ENCODE results near the gene ABHD8. TPM values are rescaled to one million over a fixed set of nuclear protein-coding genes. Genes with fewer than 3 reads are reported as not detected.

The ABHD8 gene
- total and polyA plus RNA-seq, 2 experiments from 2014 or later: 8.7 to 19.1 TPM

GRCh38 chr19:17285415-17286135 lies 17.6 kb downstream of the ABHD8 start:
- H4K20me1 ChIP-seq (ENCODE audit: insufficient read depth): no peaks in the 10 kb centered on the region
- H3K9me3 ChIP-seq (ENCODE audit: low read depth): no peaks in the 10 kb centered on the region
- no peaks in the 10 kb centered on the region for H3K36me3 ChIP-seq (ENCODE audit: low read depth)
- H3F3A ChIP-seq (ENCODE audit: insufficient read depth): 0 out of 2 replicates have a peak, but pooled peaks cover 5% of the 10 kb centered on the region
- H3K9me2 ChIP-seq (ENCODE audit: insufficient read depth): no peaks in the 10 kb centered on the region
- H3K4me3 ChIP-seq: no peak overlapping the region
- no peak overlapping the region for H3K27ac ChIP-seq
- in situ Hi-C loops (cut with MboI): no loop called here
- TF ChIP-seq EZH2 (IDR thresholded peaks at IDR 0.05; ENCODE audit: insufficient read depth, poor library complexity, severe bottlenecking): no peak
- no peaks in the 10 kb centered on the region for H3K79me2 ChIP-seq (ENCODE audit: insufficient read depth)
- 83 to 87% methylated on average over 18 of the region's 18 CpGs for WGBS, 2 experiments (ENCODE audit: low coverage in 1 of 2, low lambda C conversion rate in 2 of 2, missing lambda C conversion rate in 2 of 2)
- H3K4me2 ChIP-seq (ENCODE audit: unreplicated experiment): no peak overlapping the region
- no peak overlapping the region for H3K9ac ChIP-seq
- H3K27me3 ChIP-seq (replicated peaks; ENCODE audit: insufficient read depth): no peaks in the 10 kb centered on the region
- H2AFZ ChIP-seq: no peak overlapping the region
- DNase-seq: no peak
- no peaks in the 10 kb centered on the region for H3K4me1 ChIP-seq (ENCODE audit: insufficient read depth)

- Histone ChIP-seq H3K4me1 (ENCODE audit: insufficient read depth) (no peaks in the 10 kb centered on the region), H3K4me2 (ENCODE audit: unreplicated experiment) (no peak overlapping the region), H4K20me1 (ENCODE audit: insufficient read depth) (no peaks in the 10 kb centered on the region), H3F3A (ENCODE audit: insufficient read depth) (0 out of 2 replicates have a peak, but pooled peaks cover 12% of the 10 kb centered on the region), H3K9me3 (ENCODE audit: low read depth) (no peaks in the 10 kb centered on the region), H3K36me3 (ENCODE audit: low read depth) (no peaks in the 10 kb centered on the region), H2AFZ (no peak overlapping the region), H3K9ac (no peak overlapping the region), H3K27me3 (replicated peaks; ENCODE audit: insufficient read depth) (no peaks in the 10 kb centered on the region), H3K9me2 (ENCODE audit: insufficient read depth) (no peaks in the 10 kb centered on the region), H3K27ac (no peak overlapping the region), H3K4me3 (no peak overlapping the region), H3K79me2 (ENCODE audit: insufficient read depth) (no peaks in the 10 kb centered on the region)
- in situ Hi-C loops (cut with MboI): no loop called here
- DNase-seq: no peak
- WGBS, 2 experiments (ENCODE audit: low coverage in 1 of 2, low lambda C conversion rate in 2 of 2, missing lambda C conversion rate in 2 of 2): 71 to 72% methylated on average over 5 to 7 of the region's 7 CpGs
- TF ChIP-seq EZH2phosphoT487 (IDR thresholded peaks at IDR 0.05; ENCODE audit: insufficient read depth, low read depth): no peak
- no peak for TF ChIP-seq EZH2 (IDR thresholded peaks at IDR 0.05; ENCODE audit: insufficient read depth, poor library complexity, severe bottlenecking)
Observed at GRCh38 chr19:17283504-17283996, 19.7 kb downstream of the ABHD8 start.

GRCh38 chr19:17282488-17283125 lies 20.6 kb downstream of the ABHD8 start:
- DNase-seq: peak; percentile 86
- Histone ChIP-seq H3K9me2 (ENCODE audit: insufficient read depth) (no peaks in the 10 kb centered on the region), H3K27ac (no peak overlapping the region), H3K9me3 (ENCODE audit: low read depth) (no peaks in the 10 kb centered on the region), H3K9ac (0 out of 2 replicates have a peak overlapping the region, but pooled peaks have one; percentile 18), H4K20me1 (ENCODE audit: insufficient read depth) (no peaks in the 10 kb centered on the region), H3K4me1 (ENCODE audit: insufficient read depth) (no peaks in the 10 kb centered on the region), H3K36me3 (ENCODE audit: low read depth) (no peaks in the 10 kb centered on the region), H3K79me2 (ENCODE audit: insufficient read depth) (no peaks in the 10 kb centered on the region), H3K4me3 (peak overlapping the region; percentile 63), H3K27me3 (replicated peaks; ENCODE audit: insufficient read depth) (no peaks in the 10 kb centered on the region), H3K4me2 (ENCODE audit: unreplicated experiment) (peak overlapping the region; percentile 94), H3F3A (ENCODE audit: insufficient read depth) (0 out of 2 replicates have a peak, but pooled peaks cover 12% of the 10 kb centered on the region), H2AFZ (peak overlapping the region; percentile 88)
- in situ Hi-C loops (cut with MboI): no loop called here
- TF ChIP-seq EZH2 (IDR thresholded peaks at IDR 0.05; ENCODE audit: insufficient read depth, poor library complexity, severe bottlenecking): no peak
- TF ChIP-seq EZH2phosphoT487 (IDR thresholded peaks at IDR 0.05; ENCODE audit: insufficient read depth, low read depth): no peak
- WGBS, 2 experiments (ENCODE audit: low coverage in 1 of 2, low lambda C conversion rate in 2 of 2, missing lambda C conversion rate in 2 of 2): 1% methylated on average over 35 to 43 of the region's 45 CpGs

- Histone ChIP-seq H3K9ac (0 out of 2 replicates have a peak within 1 kb of the TSS, but pooled peaks have one; percentile 18), H3K9me2 (ENCODE audit: insufficient read depth) (no peaks in the 10 kb centered on the region), H3K27ac (no peak within 1 kb of the TSS), H3K79me2 (ENCODE audit: insufficient read depth) (no peaks in the 10 kb centered on the region), H3K27me3 (replicated peaks; ENCODE audit: insufficient read depth) (no peaks in the 10 kb centered on the region), H3K9me3 (ENCODE audit: low read depth) (no peaks in the 10 kb centered on the region), H3K4me3 (peak within 1 kb of the TSS; percentile 63), H4K20me1 (ENCODE audit: insufficient read depth) (no peaks in the 10 kb centered on the region), H3F3A (ENCODE audit: insufficient read depth) (0 out of 2 replicates have a peak, but pooled peaks cover 12% of the 10 kb centered on the region), H3K4me2 (ENCODE audit: unreplicated experiment) (peak within 1 kb of the TSS; percentile 94), H3K36me3 (ENCODE audit: low read depth) (no peaks in the 10 kb centered on the region), H3K4me1 (ENCODE audit: insufficient read depth) (no peaks in the 10 kb centered on the region), H2AFZ (peak within 1 kb of the TSS; percentile 88)
- DNase-seq: peak; percentile 50
- in situ Hi-C loops (cut with MboI): no loop called here
- WGBS, 2 experiments (ENCODE audit: low coverage in 1 of 2, low lambda C conversion rate in 2 of 2, missing lambda C conversion rate in 2 of 2): 8 to 10% methylated on average over 64 to 66 of the region's 75 CpGs
- TF ChIP-seq EZH2phosphoT487 (IDR thresholded peaks at IDR 0.05; ENCODE audit: insufficient read depth, low read depth) (no peak), EZH2 (IDR thresholded peaks at IDR 0.05; ENCODE audit: insufficient read depth, poor library complexity, severe bottlenecking) (no peak)
Observed at GRCh38 chr19:17281391-17282304, 21.6 kb downstream of the ABHD8 start, which contains the start of gene ANKLE1. Gene ANKLE1, plus strand, starts transcription at chr19:17281901. Its CDS starts 20 bp downstream, at chr19:17281921.

Data from GM23248 (cell line).